GM11168 (cell line): ENCODE results near the gene NTN4.
"Not testable (repeated sequence)": the region's sequence is repeated elsewhere in the genome, so short reads cannot be mapped to it uniquely, and the experiment has no call there.

ENCODE experiments used
- in situ Hi-C: fragments of 300-500 bp; cut with MboI; formaldehyde crosslinking; loops from one replicate; pipeline ENCODE4 v1.12.0; 2022; ENCODE audit warnings: low sequenced_read_pairs; ENCODE audit not compliant: unreplicated experiment

The NTN4 gene

DNA sequence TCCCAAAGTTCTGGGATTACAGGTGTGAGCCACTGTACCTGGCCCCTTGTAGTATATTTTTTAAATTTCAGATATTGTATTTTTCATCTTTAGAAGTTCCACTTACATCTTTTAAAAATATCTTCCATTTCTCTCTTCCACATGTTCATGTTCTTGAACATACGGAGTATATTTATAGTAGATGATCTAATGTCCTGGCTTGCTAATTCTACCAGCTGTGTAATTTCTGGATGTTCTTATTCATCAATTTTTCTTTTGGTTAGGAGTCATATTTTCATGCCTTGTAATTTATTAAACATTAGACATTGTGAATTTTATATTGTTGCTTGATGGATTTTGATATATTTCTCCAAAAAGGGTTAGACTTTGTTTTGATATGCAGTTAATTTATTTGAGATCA, 30.8 kb downstream of the NTN4 start:
- in situ Hi-C loops = no loop called here

- in situ Hi-C loops = no loop called here
Measured at GRCh38 chr12:95759039-95759438, 31.5 kb downstream of the NTN4 start.

DNA sequence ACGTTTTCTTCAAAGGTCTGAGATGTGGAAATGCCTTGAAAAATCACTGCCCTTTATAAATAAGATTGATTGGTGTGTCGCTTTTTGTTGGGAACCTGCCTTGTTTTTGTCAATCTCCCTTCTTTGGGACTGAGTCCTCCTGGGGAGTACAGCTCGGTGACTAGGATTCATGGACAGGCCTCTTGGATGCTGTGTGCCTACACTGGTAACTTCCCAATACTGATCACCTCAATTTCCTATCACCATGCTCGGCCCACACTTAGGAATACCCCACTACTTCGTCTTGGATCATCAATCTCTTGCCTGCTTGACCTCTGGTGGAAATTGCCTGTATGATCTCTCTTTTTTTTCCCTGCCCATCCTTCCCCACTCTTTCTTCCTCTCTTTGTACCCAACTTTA, 34.2 kb downstream of the NTN4 start:
- in situ Hi-C loops = no loop called here

DNA sequence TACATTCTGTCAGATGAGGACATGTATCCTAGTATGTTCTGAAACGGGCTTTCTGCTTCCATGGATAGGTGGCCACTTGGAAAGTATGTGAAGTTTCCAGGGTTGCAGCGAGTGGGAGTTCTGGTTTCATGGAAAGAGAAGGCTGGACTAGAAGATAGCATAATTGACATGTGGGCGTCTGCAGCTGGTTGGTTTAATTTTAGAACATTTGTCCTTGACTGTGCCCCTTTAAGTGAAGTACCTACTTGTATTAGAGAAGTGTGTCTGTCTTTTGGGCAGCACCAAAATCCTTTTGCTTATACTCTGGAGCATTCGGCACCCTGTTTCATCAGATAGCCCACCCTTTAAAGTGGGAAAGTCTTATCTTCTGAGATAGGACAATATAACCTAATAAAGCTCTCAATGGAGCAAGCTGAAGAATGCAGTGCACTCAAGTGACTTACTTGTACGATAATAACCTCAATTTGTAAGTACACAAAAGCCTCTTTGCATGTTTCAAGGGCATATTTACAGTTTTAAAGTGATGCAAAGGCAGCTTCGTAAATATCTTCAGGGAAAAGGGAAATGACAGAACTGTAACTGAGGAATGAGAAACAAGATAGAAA, 35.2 kb downstream of the NTN4 start:
- in situ Hi-C loops = no loop called here

GRCh38 chr12:95746062-95746461, 44.5 kb downstream of the NTN4 start:
- in situ Hi-C loops = not testable (repeated sequence)

DNA sequence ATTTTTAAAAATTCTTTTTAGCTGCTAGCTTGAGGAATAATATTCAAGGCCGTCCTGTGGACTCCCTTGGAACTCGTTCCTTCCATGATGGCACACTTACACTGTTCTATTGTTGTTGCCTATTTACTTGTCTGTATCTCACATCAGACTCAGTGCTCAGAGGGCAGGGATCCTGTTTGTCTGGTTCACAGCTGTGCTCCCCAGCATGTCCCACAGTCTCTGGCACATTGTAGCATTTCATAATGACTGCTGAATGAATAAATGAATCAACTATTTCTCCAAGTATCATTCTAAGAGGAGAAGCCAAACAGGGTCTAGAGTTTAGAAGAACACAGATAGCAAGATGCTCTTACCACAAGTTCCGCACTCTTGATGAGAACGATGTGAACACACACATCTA, 48.0 kb downstream of the NTN4 start:
- in situ Hi-C loops = no loop called here

- in situ Hi-C loops = no loop called here
Measured at GRCh38 chr12:95741635-95742034, 48.9 kb downstream of the NTN4 start.

GRCh38 chr12:95740751-95741150, 49.8 kb downstream of the NTN4 start:
- in situ Hi-C loops = no loop called here

GRCh38 chr12:95739561-95740313, 50.8 kb downstream of the NTN4 start:
- in situ Hi-C loops = no loop called here

DNA sequence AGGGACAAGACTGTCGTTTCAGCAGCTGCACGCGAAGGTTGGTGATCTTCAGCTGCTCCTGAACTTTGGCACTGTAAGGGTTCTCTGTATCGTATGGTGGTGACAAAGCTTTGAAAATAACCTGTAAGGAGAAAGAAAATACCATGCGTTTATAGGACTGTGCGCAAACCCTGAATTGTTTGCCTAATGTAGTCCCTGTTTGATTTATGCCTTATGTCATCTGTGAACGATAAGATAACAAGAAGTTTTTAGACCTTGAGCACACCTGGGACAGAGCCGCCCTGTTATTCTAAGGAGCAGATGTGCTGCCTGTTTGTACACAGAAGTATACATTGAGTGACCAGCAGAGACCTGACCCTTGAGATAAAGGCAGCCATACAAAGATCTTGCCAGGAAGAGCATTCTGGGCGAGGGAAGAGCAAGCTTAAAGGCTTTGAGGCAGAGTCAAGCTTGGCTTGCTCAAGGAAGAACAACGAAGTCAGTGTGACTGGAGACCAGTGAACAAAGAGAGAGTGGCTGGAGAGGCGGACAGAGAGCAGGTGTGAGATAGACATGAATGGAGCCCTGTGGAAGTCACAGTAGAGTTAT, 52.4 kb downstream of the NTN4 start:
- in situ Hi-C loops = no loop called here

- in situ Hi-C loops = no loop called here
Measured at GRCh38 chr12:95736631-95737030, 53.9 kb downstream of the NTN4 start.

GRCh38 chr12:95735728-95736127, 54.8 kb downstream of the NTN4 start:
- in situ Hi-C loops = not testable (repeated sequence)

DNA sequence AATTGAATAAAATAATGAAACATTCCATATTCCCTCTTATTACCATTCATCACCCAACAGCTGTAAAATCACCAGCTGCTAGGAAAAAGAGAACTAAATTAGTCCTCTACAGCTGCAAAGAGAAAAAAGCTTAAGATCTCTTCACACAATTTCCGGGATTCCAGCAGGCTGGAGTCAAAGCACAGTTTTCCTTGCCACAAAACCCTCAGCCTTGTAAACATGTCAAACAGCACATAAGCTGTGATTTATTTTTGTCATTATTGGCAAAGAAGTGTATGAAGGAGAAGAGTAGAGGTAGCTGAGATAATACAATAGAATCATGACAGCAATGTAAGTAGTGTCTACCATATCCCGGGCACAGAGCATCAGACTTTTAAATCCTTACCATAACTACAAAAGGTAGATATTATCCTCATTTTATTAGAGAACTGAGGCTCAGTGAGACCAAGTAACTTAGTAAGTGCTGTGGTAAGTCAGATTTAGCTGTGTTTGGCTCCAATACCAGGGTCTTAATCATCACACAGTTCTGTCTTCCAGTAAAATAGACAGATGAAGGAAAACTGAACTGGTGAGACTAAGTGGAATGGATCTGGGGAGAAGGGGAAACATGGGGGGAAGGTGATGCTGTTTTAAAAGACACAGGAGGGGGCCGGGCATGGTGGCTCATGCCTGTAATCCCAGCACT, 57.3 kb downstream of the NTN4 start:
- in situ Hi-C loops = no loop called here

- in situ Hi-C loops = no loop called here
Measured at GRCh38 chr12:95731519-95731958, 59.0 kb downstream of the NTN4 start.

DNA sequence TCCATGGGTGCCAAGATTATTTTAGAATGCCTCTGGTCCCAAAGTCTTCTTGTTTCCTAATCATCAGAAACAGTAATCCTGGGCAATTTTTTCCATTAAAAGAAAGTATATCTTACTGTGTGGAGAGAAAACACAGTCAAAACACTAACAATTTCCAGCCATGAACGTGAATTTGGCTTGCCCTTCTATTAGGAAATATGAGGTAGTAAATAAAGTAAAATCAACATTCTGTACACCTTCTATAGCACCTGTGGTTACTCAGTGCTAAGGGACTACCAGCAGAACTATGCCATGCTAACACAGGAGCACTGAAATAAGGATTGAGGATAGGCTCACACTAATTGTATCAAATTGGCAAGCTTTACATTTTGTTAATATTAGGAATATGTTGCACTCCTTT, 60.1 kb downstream of the NTN4 start:
- in situ Hi-C loops = no loop called here

DNA sequence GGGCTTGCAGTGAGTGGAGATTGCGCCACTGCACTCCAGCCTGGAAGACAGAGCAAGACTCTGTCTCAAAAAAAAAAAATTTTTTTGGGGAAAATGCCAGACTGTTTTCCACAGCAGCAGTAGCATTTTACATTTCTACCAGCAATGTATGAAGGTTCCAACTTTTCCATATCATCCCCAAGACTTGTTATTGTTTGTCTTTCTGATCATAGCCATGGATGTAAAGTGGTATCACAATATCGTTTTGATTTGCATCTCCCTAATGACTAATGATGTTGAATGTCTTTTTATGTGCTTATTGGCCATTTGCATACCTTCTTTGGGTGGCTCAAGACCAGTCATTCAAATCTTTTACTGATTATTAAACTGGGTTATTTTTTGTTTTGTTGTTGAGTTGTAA, 63.7 kb downstream of the NTN4 start:
- in situ Hi-C loops = no loop called here

GRCh38 chr12:95724767-95725166, 65.8 kb downstream of the NTN4 start:
- in situ Hi-C loops = no loop called here

DNA sequence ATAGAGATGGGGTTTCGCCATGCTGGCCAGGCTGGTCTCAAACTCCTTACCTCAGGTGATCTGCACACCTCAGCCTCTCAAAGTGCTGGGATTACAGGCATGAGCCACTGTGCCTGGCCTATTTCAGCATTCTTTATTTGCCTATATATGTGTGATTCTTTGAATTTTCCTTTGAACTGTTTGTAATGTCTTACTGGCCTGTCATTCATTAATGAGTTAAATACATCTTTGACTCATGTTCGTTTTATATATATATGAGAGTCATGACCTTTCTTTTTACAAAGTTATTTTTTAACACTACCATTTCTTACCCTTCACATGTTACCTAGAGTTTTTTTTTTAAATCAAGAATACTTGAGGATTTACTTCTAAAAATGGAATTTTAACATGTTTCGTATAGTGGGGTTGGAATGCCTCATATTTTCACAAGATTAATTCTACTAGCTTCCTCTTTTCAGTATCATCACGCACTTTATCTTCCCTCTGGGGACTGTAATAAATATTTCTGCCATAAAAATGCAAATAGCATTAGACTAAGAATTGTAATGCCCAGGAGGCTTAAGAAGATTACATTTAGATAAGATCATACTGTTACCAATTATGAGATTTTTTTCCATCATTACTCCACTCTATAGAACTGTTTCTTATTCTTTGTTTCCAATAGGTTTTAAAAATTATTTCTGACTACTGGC, 66.7 kb downstream of the NTN4 start:
- in situ Hi-C loops = no loop called here

GRCh38 chr12:95721320-95721719, 69.2 kb downstream of the NTN4 start:
- in situ Hi-C loops = no loop called here

DNA sequence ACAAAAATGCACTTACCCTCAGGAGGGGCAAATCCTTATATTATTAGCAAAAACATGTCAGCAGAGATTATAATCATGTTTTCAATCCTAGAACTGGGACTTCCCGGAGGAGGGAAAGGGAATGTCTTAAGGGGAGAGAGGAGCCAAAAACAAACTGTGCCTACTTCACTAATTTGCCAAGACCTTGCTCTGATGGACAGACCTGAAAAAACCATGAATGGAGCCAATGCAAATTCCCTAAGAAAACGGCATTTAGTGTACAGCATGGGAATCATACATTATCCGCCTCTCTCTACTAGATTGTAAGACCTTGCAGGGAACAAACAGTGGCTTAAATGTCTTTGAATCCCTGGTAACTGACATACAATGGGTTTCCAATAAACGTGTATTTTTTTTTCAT, 70.4 kb downstream of the NTN4 start:
- in situ Hi-C loops = no loop called here

DNA sequence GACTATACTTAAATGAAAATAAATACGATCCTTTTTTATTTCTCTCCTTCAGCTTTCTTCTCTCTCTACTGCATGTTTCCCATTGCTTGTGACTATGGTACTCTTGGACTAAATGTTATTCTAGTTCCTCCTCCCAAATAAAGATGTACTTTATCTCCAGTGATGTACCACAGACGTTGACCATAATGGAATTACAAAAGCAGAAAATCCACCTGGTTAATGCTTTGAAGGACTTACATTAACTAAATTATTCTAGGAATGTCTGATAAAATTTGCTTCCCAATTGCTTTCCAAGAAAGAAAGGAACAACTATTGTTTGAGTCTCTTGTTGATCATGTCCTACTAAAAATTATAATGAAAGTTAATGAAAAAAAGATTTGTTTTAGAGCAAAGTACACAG, 71.8 kb downstream of the NTN4 start:
- in situ Hi-C loops = no loop called here
